Activated T-cell treated with anti-CD3 and anti-CD28 coated beads, Interleukin-2, amount 50 U/mL, for 72 hours (primary cell): Measurements from ENCODE around the gene PPIC. TPM values are rescaled to one million over a fixed set of nuclear protein-coding genes. Genes with fewer than 3 reads are reported as not detected.
A peak's percentile ranks its signal among the peaks of the same experiment; 100 is the strongest.
"Not testable (repeated sequence)": the region's sequence is repeated elsewhere in the genome, so short reads cannot be mapped to it uniquely, and the experiment has no call there.

Experiments used
- ATAC-seq, 2 donors: fragments of 150-1000 bp; cut with Tn5 transposase; replicated peaks in 1 of 2; 2 replicates each; pipeline ENCODE4 v1.10.0; 2021; ENCODE audit warnings: moderate library complexity in 2 of 2, mild to moderate bottlenecking in 1 of 2
- DNase-seq, 2 donors: peaks; one replicate each; pipeline ENCODE4 v3.0.0; 2021 to 2022; ENCODE audit warnings: mixed read lengths in 1 of 2
- H3K27ac Mint-ChIP-seq: one replicate; pipeline ENCODE4 v1.8.0; 2022; ENCODE audit warnings: mild to moderate bottlenecking, moderate library complexity, mixed read lengths
- H3K27me3 Mint-ChIP-seq: one replicate; pipeline ENCODE4 v1.8.0; 2022; ENCODE audit warnings: low read depth, mixed read lengths
- H3K36me3 Mint-ChIP-seq, 2 donors: one replicate each; pipeline ENCODE4 v1.8.0; 2022; ENCODE audit warnings: mixed read lengths in 2 of 2, mild to moderate bottlenecking in 1 of 2; ENCODE audit not compliant: insufficient read depth in 2 of 2
- H3K4me1 Mint-ChIP-seq: one replicate; pipeline ENCODE4 v1.8.0; 2022; ENCODE audit warnings: low read depth, mixed read lengths
- H3K4me3 Mint-ChIP-seq, 2 donors: one replicate each; pipeline ENCODE4 v1.8.0; 2022; ENCODE audit warnings: mild to moderate bottlenecking in 2 of 2, mixed read lengths in 2 of 2, moderate library complexity in 2 of 2
- H3K9me3 Mint-ChIP-seq, 2 donors: one replicate each; pipeline ENCODE4 v1.8.0; 2022; ENCODE audit warnings: mixed read lengths in 2 of 2
- total RNA-seq, 2 donors: library from RNA; stranded (reverse); gene quantifications; one replicate each; pipeline ENCODE4 v1.2.3, GENCODE V29; 2022

PPIC gene
- total RNA-seq, 2 donors from 2014 or later, result not detected

- H3K27ac Mint-ChIP-seq, result no peak overlapping the region
- H3K36me3 Mint-ChIP-seq, result no peaks in the 10 kb centered on the region
- H3K4me1 Mint-ChIP-seq, result no peaks in the 10 kb centered on the region
- no peak overlapping the region for H3K4me3 Mint-ChIP-seq
- no peaks in the 10 kb centered on the region for H3K9me3 Mint-ChIP-seq
- H3K27me3 Mint-ChIP-seq, result no peaks in the 10 kb centered on the region
- ATAC-seq (peak; percentile 45 to 51), DNase-seq (peak; percentile 49 to 62)
These were observed 36.5 kb downstream of the PPIC start for GRCh38 chr5:122999947-123000563.

- no peak overlapping the region for H3K4me3 Mint-ChIP-seq
- DNase-seq, result no peak
- no peaks in the 10 kb centered on the region for H3K27me3 Mint-ChIP-seq
- no peaks in the 10 kb centered on the region for H3K36me3 Mint-ChIP-seq
- H3K9me3 Mint-ChIP-seq, result no peaks in the 10 kb centered on the region
- no peaks in the 10 kb centered on the region for H3K4me1 Mint-ChIP-seq
- no peak overlapping the region for H3K27ac Mint-ChIP-seq
- no peak for ATAC-seq
These were observed 39.2 kb downstream of the PPIC start for GRCh38 chr5:122997294-122997693.

- H3K9me3 Mint-ChIP-seq, result no peaks in the 10 kb centered on the region
- ATAC-seq, result no peak
- no peaks in the 10 kb centered on the region for H3K36me3 Mint-ChIP-seq
- DNase-seq, result no peak
- H3K4me3 Mint-ChIP-seq, result no peak overlapping the region
- H3K27ac Mint-ChIP-seq, result no peak overlapping the region
- no peaks in the 10 kb centered on the region for H3K4me1 Mint-ChIP-seq
- H3K27me3 Mint-ChIP-seq, result no peaks in the 10 kb centered on the region
These were observed 40.4 kb downstream of the PPIC start for GRCh38 chr5:122996091-122996490.

- Mint-ChIP-seq H3K4me1 (no peaks in the 10 kb centered on the region), H3K27ac (no peak overlapping the region), H3K27me3 (no peaks in the 10 kb centered on the region), H3K36me3 (no peaks in the 10 kb centered on the region), H3K9me3 (no peaks in the 10 kb centered on the region), H3K4me3 (no peak overlapping the region)
- peak in 1 of 2 donors; percentile 4 for DNase-seq
- peak in 1 of 2 donors; percentile 69 for ATAC-seq
These were observed 50.4 kb downstream of the PPIC start for GRCh38 chr5:122985954-122986721.

- no peak for DNase-seq
- H3K4me3 Mint-ChIP-seq, result no peak overlapping the region
- ATAC-seq, result no peak
- no peaks in the 10 kb centered on the region for H3K9me3 Mint-ChIP-seq
- H3K4me1 Mint-ChIP-seq, result no peaks in the 10 kb centered on the region
- H3K36me3 Mint-ChIP-seq, result no peaks in the 10 kb centered on the region
- no peak overlapping the region for H3K27ac Mint-ChIP-seq
- H3K27me3 Mint-ChIP-seq, result no peaks in the 10 kb centered on the region
These were observed 51.4 kb downstream of the PPIC start for GRCh38 chr5:122985006-122985700.

GRCh38 chr5:122984425-122984824, 52.1 kb downstream of the PPIC start:
- Mint-ChIP-seq H3K4me3 (no peak overlapping the region), H3K27me3 (no peaks in the 10 kb centered on the region)
- ATAC-seq, result no peak

GRCh38 chr5:122982376-122982775, 54.1 kb downstream of the PPIC start:
- DNase-seq (no peak), ATAC-seq (no peak)
- Mint-ChIP-seq H3K27ac (no peak overlapping the region), H3K4me1 (no peaks in the 10 kb centered on the region), H3K36me3 (no peaks in the 10 kb centered on the region), H3K4me3 (no peak overlapping the region), H3K9me3 (no peaks in the 10 kb centered on the region), H3K27me3 (no peaks in the 10 kb centered on the region)

More at GRCh38 chr5:122984425-122984824, 52.1 kb downstream of the PPIC start:
- DNase-seq, result no peak
- no peaks in the 10 kb centered on the region for H3K4me1 Mint-ChIP-seq
- no peak overlapping the region for H3K27ac Mint-ChIP-seq
- H3K36me3 Mint-ChIP-seq, result no peaks in the 10 kb centered on the region
- no peaks in the 10 kb centered on the region for H3K9me3 Mint-ChIP-seq

- H3K27me3 Mint-ChIP-seq, result no peaks in the 10 kb centered on the region
- H3K4me3 Mint-ChIP-seq, result no peak overlapping the region
- H3K4me1 Mint-ChIP-seq, result no peaks in the 10 kb centered on the region
- H3K9me3 Mint-ChIP-seq, result no peaks in the 10 kb centered on the region
- ATAC-seq (no peak), DNase-seq (no peak)
- H3K27ac Mint-ChIP-seq, result no peak overlapping the region
- no peaks in the 10 kb centered on the region for H3K36me3 Mint-ChIP-seq
These were observed 54.7 kb downstream of the PPIC start for GRCh38 chr5:122981846-122982245.

- Mint-ChIP-seq H3K27ac (no peak overlapping the region), H3K36me3 (no peaks in the 10 kb centered on the region), H3K4me3 (no peak overlapping the region), H3K9me3 (no peaks in the 10 kb centered on the region), H3K4me1 (no peaks in the 10 kb centered on the region), H3K27me3 (peaks cover 5% of the 10 kb centered on the region)
- ATAC-seq (no peak), DNase-seq (no peak)
These were observed 57.8 kb downstream of the PPIC start for GRCh38 chr5:122978644-122979297.

GRCh38 chr5:122978068-122978467, 58.5 kb downstream of the PPIC start:
- no peak overlapping the region for H3K4me3 Mint-ChIP-seq

GRCh38 chr5:122977319-122977718, 59.2 kb downstream of the PPIC start:
- Mint-ChIP-seq H3K4me3 (no peak overlapping the region), H3K36me3 (no peaks in the 10 kb centered on the region), H3K27ac (no peak overlapping the region), H3K27me3 (peaks cover 5% of the 10 kb centered on the region), H3K4me1 (no peaks in the 10 kb centered on the region), H3K9me3 (peaks cover 0 to 1% of the 10 kb centered on the region in 2 donors)
- no peak for ATAC-seq
- DNase-seq, result no peak

More at GRCh38 chr5:122978068-122978467, 58.5 kb downstream of the PPIC start:
- ATAC-seq (no peak), DNase-seq (no peak)
- H3K27me3 Mint-ChIP-seq, result peaks cover 5% of the 10 kb centered on the region
- no peak overlapping the region for H3K27ac Mint-ChIP-seq
- no peaks in the 10 kb centered on the region for H3K36me3 Mint-ChIP-seq
- H3K4me1 Mint-ChIP-seq, result no peaks in the 10 kb centered on the region
- H3K9me3 Mint-ChIP-seq, result peaks cover 0 to 1% of the 10 kb centered on the region in 2 donors

- not testable (repeated sequence) for H3K27me3 Mint-ChIP-seq, H3K9me3 Mint-ChIP-seq, H3K4me3 Mint-ChIP-seq, DNase-seq, H3K36me3 Mint-ChIP-seq, H3K4me1 Mint-ChIP-seq, ATAC-seq, H3K27ac Mint-ChIP-seq
These were observed 62.3 kb downstream of the PPIC start for GRCh38 chr5:122974251-122974650.

GRCh38 chr5:122973759-122974158, 62.8 kb downstream of the PPIC start:
- not testable (repeated sequence) for DNase-seq, H3K9me3 Mint-ChIP-seq, H3K4me1 Mint-ChIP-seq, H3K27me3 Mint-ChIP-seq, H3K27ac Mint-ChIP-seq, ATAC-seq, H3K4me3 Mint-ChIP-seq, H3K36me3 Mint-ChIP-seq
